ENCODE measurements around the gene ERGIC1.
"Not testable (repeated sequence)": the region's sequence is repeated elsewhere in the genome, so short reads cannot be mapped to it uniquely, and the experiment has no call there.

DNA sequence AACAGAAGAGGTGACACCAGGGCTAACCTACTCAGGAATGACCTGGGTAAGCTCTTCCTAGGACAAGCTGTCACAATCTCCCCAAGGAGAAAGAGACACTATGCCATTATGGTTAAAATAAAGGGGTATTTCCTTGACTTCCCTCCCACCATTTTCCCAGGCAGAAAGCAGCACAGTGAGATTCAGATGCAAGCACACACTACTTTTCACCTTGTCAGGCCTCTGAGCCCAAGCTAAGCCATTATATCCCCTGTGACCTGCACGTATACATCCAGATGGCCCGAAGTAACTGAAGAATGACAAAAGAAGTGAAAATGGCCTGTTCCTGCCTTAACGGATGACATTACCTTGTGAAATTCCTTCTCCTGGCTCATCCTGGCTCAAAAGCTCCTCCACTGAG is 46.5 kb upstream of the ERGIC1 start:
- TF ChIP-seq POLR2AphosphoS5 (IDR thresholded peaks at IDR 0.05; ENCODE audit: low read depth); ZNF331 (CRISPR knock-in tag; IDR thresholded peaks at IDR 0.05; ENCODE audit: low read depth); CREB1 (CRISPR knock-in tag; IDR thresholded peaks at IDR 0.05; ENCODE audit: low read depth); JUNB (IDR thresholded peaks at IDR 0.05; ENCODE audit: unreplicated experiment); EZH2phosphoT487 (IDR thresholded peaks at IDR 0.05; ENCODE audit: unreplicated experiment); EZH2 (IDR thresholded peaks at IDR 0.05; ENCODE audit: low read depth, unreplicated experiment): not testable (repeated sequence)
- TF ChIP-seq, protein P1, sequence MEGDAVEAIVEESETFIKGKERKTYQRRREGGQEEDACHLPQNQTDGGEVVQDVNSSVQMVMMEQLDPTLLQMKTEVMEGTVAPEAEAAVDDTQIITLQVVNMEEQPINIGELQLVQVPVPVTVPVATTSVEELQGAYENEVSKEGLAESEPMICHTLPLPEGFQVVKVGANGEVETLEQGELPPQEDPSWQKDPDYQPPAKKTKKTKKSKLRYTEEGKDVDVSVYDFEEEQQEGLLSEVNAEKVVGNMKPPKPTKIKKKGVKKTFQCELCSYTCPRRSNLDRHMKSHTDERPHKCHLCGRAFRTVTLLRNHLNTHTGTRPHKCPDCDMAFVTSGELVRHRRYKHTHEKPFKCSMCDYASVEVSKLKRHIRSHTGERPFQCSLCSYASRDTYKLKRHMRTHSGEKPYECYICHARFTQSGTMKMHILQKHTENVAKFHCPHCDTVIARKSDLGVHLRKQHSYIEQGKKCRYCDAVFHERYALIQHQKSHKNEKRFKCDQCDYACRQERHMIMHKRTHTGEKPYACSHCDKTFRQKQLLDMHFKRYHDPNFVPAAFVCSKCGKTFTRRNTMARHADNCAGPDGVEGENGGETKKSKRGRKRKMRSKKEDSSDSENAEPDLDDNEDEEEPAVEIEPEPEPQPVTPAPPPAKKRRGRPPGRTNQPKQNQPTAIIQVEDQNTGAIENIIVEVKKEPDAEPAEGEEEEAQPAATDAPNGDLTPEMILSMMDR (conservative IDR thresholded peaks at IDR 0.05; ENCODE audit: low read depth in 2 of 2) = not testable (repeated sequence)
- TF ChIP-seq, protein P2, sequence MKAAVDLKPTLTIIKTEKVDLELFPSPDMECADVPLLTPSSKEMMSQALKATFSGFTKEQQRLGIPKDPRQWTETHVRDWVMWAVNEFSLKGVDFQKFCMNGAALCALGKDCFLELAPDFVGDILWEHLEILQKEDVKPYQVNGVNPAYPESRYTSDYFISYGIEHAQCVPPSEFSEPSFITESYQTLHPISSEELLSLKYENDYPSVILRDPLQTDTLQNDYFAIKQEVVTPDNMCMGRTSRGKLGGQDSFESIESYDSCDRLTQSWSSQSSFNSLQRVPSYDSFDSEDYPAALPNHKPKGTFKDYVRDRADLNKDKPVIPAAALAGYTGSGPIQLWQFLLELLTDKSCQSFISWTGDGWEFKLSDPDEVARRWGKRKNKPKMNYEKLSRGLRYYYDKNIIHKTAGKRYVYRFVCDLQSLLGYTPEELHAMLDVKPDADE (IDR thresholded peaks at IDR 0.05) = not testable (repeated sequence)
